ENCODE results near the gene CHRNE.
"Not testable (repeated sequence)": the region's sequence is repeated elsewhere in the genome, so short reads cannot be mapped to it uniquely, and the experiment has no call there.

CHRNE gene

GRCh38 chr17:4880857-4881256 lies 22.0 kb downstream of the CHRNE start:
- Histone ChIP-seq H3K4me3 (ENCODE audit: low read length) (no peak overlapping the region), H3K36me3 (ENCODE audit: insufficient read depth, low read length) (peaks cover 27% of the 10 kb centered on the region), H3K9me3 (ENCODE audit: low read length) (no peaks in the 10 kb centered on the region), H3K27me3 (ENCODE audit: insufficient read depth, low read length) (no peaks in the 10 kb centered on the region), H3K4me1 (ENCODE audit: insufficient read depth, low read length) (no peaks in the 10 kb centered on the region), H2AFZ (ENCODE audit: low read depth, low read length) (no peak overlapping the region)

GRCh38 chr17:4879601-4880000 lies 23.3 kb downstream of the CHRNE start:
- Histone ChIP-seq H3K36me3 (ENCODE audit: insufficient read depth, low read length) (peaks cover 20% of the 10 kb centered on the region), H3K4me3 (ENCODE audit: low read length) (no peak overlapping the region), H3K27me3 (ENCODE audit: insufficient read depth, low read length) (no peaks in the 10 kb centered on the region), H3K4me1 (ENCODE audit: insufficient read depth, low read length) (no peaks in the 10 kb centered on the region), H3K9me3 (ENCODE audit: low read length) (no peaks in the 10 kb centered on the region), H2AFZ (ENCODE audit: low read depth, low read length) (no peak overlapping the region)

- H3K27me3 ChIP-seq (ENCODE audit: insufficient read depth, low read length) = no peaks in the 10 kb centered on the region
- H2AFZ ChIP-seq (ENCODE audit: low read depth, low read length) = no peak overlapping the region
- peaks cover 15% of the 10 kb centered on the region for H3K36me3 ChIP-seq (ENCODE audit: insufficient read depth, low read length)
- H3K4me3 ChIP-seq (ENCODE audit: low read length) = no peak overlapping the region
- H3K9me3 ChIP-seq (ENCODE audit: low read length) = no peaks in the 10 kb centered on the region
- no peaks in the 10 kb centered on the region for H3K4me1 ChIP-seq (ENCODE audit: insufficient read depth, low read length)
These were observed 25.8 kb downstream of the CHRNE start for GRCh38 chr17:4877089-4877488.

DNA sequence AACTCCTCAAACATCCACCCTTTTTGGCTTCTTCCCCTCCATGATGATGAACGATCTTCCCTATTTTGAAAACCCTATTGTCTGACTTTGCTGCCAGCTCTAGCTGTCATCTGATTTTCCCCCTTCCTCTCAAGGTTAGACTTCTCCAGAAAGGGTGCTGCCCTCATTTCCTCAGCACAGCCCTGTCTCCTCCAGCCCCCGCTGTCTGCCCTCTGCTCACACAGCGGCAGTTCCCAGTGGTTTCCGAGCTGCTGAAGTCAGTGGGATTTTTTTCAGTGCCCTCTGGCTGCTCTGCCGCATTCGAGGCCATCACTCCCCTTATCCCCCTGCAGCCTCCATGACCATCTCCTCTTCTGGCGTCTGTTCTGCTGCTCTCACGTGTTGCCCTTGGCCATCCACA lies 30.1 kb downstream of the CHRNE start:
- no peaks in the 10 kb centered on the region for H3K36me3 ChIP-seq (ENCODE audit: insufficient read depth, low read length)
- no peak overlapping the region for H2AFZ ChIP-seq (ENCODE audit: low read depth, low read length)
- H3K4me3 ChIP-seq (ENCODE audit: low read length) = no peak overlapping the region
- H3K9me3 ChIP-seq (ENCODE audit: low read length) = no peaks in the 10 kb centered on the region
- H3K27me3 ChIP-seq (ENCODE audit: insufficient read depth, low read length) = no peaks in the 10 kb centered on the region
- H3K4me1 ChIP-seq (ENCODE audit: insufficient read depth, low read length) = no peaks in the 10 kb centered on the region

- H3K9me3 ChIP-seq (ENCODE audit: low read length) = no peaks in the 10 kb centered on the region
- no peaks in the 10 kb centered on the region for H3K27me3 ChIP-seq (ENCODE audit: insufficient read depth, low read length)
- H2AFZ ChIP-seq (ENCODE audit: low read depth, low read length) = no peak overlapping the region
- no peaks in the 10 kb centered on the region for H3K4me1 ChIP-seq (ENCODE audit: insufficient read depth, low read length)
- H3K36me3 ChIP-seq (ENCODE audit: insufficient read depth, low read length) = no peaks in the 10 kb centered on the region
- no peak overlapping the region for H3K4me3 ChIP-seq (ENCODE audit: low read length)
These were observed 32.0 kb downstream of the CHRNE start for GRCh38 chr17:4870855-4871254.

GRCh38 chr17:4869058-4869998 lies 33.6 kb downstream of the CHRNE start:
- H3K4me3 ChIP-seq (ENCODE audit: low read length); H2AFZ ChIP-seq (ENCODE audit: low read depth, low read length); H3K4me1 ChIP-seq (ENCODE audit: insufficient read depth, low read length); H3K36me3 ChIP-seq (ENCODE audit: insufficient read depth, low read length); H3K9me3 ChIP-seq (ENCODE audit: low read length); H3K27me3 ChIP-seq (ENCODE audit: insufficient read depth, low read length): not testable (repeated sequence)

DNA sequence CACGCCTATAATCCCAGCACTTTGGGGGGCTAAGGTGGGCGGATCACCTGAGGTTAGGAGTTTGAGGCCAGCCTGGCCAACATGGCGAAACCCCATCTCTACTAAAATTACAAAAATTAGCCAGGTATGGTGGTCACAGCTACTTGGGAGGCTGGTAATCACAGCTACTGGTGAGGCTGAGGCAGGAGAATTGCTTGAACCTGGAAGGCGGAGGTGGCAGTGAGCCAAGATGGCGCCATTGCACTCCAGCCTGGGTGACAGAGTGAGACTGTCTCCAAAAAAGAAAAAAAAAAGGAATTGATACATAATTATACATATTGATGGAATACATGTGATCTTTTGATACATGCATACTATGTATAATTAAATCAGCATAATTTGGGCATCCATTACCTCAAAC lies 35.4 kb downstream of the CHRNE start:
- not testable (repeated sequence) for H3K4me1 ChIP-seq (ENCODE audit: insufficient read depth, low read length); H3K27me3 ChIP-seq (ENCODE audit: insufficient read depth, low read length); H3K36me3 ChIP-seq (ENCODE audit: insufficient read depth, low read length); H3K4me3 ChIP-seq (ENCODE audit: low read length); H2AFZ ChIP-seq (ENCODE audit: low read depth, low read length); H3K9me3 ChIP-seq (ENCODE audit: low read length)

DNA sequence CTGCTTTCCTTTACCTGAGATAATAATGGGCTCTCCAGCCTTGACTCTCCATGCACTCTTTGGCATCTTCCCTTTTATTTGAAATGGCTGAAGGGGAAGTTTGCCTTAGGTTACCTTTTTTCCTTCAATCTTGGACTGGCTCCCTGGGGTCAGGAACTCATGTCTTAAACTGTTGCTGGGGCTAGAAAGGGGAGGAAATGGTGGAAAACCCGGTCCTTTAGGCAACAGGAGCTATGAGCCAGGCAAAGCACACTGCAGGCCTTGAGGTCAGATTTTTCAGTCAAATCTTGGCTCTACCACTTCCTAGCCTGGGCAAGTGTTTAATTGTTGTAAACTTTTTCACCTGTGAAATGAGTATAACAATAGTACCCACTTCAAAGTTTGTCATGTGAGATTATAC lies 39.6 kb downstream of the CHRNE start:
- Histone ChIP-seq H3K36me3 (ENCODE audit: insufficient read depth, low read length) (peaks cover 4% of the 10 kb centered on the region), H3K4me3 (ENCODE audit: low read length) (no peak overlapping the region), H3K9me3 (ENCODE audit: low read length) (no peaks in the 10 kb centered on the region), H2AFZ (ENCODE audit: low read depth, low read length) (no peak overlapping the region), H3K27me3 (ENCODE audit: insufficient read depth, low read length) (no peaks in the 10 kb centered on the region), H3K4me1 (ENCODE audit: insufficient read depth, low read length) (peaks cover 4% of the 10 kb centered on the region)

DNA sequence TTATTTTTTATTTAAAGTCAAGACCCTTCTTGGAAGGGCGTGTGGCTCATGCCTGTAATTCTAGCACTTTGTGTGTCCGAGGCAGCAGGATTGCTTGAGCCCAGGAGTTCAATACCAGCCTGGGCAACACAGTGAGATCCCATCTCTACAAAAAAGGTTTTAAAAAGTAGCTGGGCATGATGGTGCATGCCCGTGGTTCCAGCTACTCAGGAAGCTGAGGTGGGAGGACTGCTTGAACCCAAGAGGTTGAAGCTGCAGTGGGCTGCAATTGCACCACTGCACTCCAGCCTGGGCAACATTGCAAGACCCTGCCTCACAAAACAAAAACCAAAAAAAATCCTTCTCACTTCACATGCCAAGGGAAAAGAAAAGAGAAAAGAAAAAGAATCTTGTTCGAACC lies 40.2 kb downstream of the CHRNE start:
- Histone ChIP-seq H3K4me1 (ENCODE audit: insufficient read depth, low read length) (peaks cover 10% of the 10 kb centered on the region), H3K27me3 (ENCODE audit: insufficient read depth, low read length) (no peaks in the 10 kb centered on the region), H2AFZ (ENCODE audit: low read depth, low read length) (no peak overlapping the region)

GRCh38 chr17:4861052-4861451 lies 41.8 kb downstream of the CHRNE start:
- Histone ChIP-seq H3K4me1 (ENCODE audit: insufficient read depth, low read length) (peaks cover 13% of the 10 kb centered on the region), H3K9me3 (ENCODE audit: low read length) (no peaks in the 10 kb centered on the region), H3K36me3 (ENCODE audit: insufficient read depth, low read length) (peaks cover 4% of the 10 kb centered on the region), H3K4me3 (ENCODE audit: low read length) (no peak overlapping the region), H2AFZ (ENCODE audit: low read depth, low read length) (no peak overlapping the region), H3K27me3 (ENCODE audit: insufficient read depth, low read length) (no peaks in the 10 kb centered on the region)

More for the DNA sequence above, 40.2 kb downstream of the CHRNE start:
- H3K4me3 ChIP-seq (ENCODE audit: low read length) = no peak overlapping the region
- H3K36me3 ChIP-seq (ENCODE audit: insufficient read depth, low read length) = peaks cover 4% of the 10 kb centered on the region
- H3K9me3 ChIP-seq (ENCODE audit: low read length) = no peaks in the 10 kb centered on the region

DNA sequence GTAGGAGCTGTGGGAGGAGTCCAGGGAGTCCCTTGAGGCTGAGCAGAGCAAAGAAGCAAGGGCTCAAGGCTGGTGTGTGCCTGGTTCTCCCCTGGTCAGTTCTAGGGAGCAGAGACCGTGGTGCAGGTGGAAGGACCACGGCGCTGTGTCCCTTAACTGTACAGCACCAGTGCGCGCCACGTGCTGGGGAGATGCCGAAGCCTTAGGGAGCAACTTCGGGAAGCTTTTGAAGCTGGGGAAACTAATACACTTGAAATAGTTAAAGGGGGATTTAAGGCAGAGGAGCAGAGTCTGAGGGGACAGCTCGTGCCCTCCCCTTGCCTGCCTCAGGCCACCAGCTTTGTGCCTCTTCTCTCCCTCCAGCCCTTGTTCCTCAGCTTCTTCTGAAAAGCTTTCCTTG lies 42.2 kb downstream of the CHRNE start:
- Histone ChIP-seq H3K27me3 (ENCODE audit: insufficient read depth, low read length) (no peaks in the 10 kb centered on the region), H2AFZ (ENCODE audit: low read depth, low read length) (no peak overlapping the region), H3K9me3 (ENCODE audit: low read length) (no peaks in the 10 kb centered on the region), H3K36me3 (ENCODE audit: insufficient read depth, low read length) (peaks cover 4% of the 10 kb centered on the region), H3K4me3 (ENCODE audit: low read length) (no peak overlapping the region), H3K4me1 (ENCODE audit: insufficient read depth, low read length) (peaks cover 13% of the 10 kb centered on the region)

- Histone ChIP-seq H3K4me1 (ENCODE audit: insufficient read depth, low read length) (peaks cover 13% of the 10 kb centered on the region), H2AFZ (ENCODE audit: low read depth, low read length) (no peak overlapping the region), H3K4me3 (ENCODE audit: low read length) (no peak overlapping the region), H3K36me3 (ENCODE audit: insufficient read depth, low read length) (peaks cover 4% of the 10 kb centered on the region), H3K27me3 (ENCODE audit: insufficient read depth, low read length) (no peaks in the 10 kb centered on the region), H3K9me3 (ENCODE audit: low read length) (no peaks in the 10 kb centered on the region)
These were observed 42.9 kb downstream of the CHRNE start for GRCh38 chr17:4859816-4860625.

GRCh38 chr17:4858882-4859260 lies 44.0 kb downstream of the CHRNE start:
- no peaks in the 10 kb centered on the region for H3K27me3 ChIP-seq (ENCODE audit: insufficient read depth, low read length)
- H2AFZ ChIP-seq (ENCODE audit: low read depth, low read length) = no peak overlapping the region
- no peak overlapping the region for H3K4me3 ChIP-seq (ENCODE audit: low read length)
- H3K36me3 ChIP-seq (ENCODE audit: insufficient read depth, low read length) = peaks cover 4% of the 10 kb centered on the region
- no peaks in the 10 kb centered on the region for H3K9me3 ChIP-seq (ENCODE audit: low read length)
- peaks cover 22% of the 10 kb centered on the region for H3K4me1 ChIP-seq (ENCODE audit: insufficient read depth, low read length)

All from neuron (in vitro differentiated cells).